Ramos (cell line): ENCODE measurements around the gene HOXB3.

ENCODE experiments used
- in situ Hi-C: fragments of 300-500 bp; cut with MboI; formaldehyde crosslinking; loops from one replicate; pipeline ENCODE4 v1.14.3; 2022; ENCODE audit warnings: low sequenced_read_pairs; ENCODE audit not compliant: unreplicated experiment

The HOXB3 gene

GRCh38 chr17:48532261-48532660 is 57.8 kb downstream of the HOXB3 start:
- in situ Hi-C loops = no loop called here

- in situ Hi-C loops = no loop called here
Measured at GRCh38 chr17:48530887-48531272, 59.2 kb downstream of the HOXB3 start, which contains the start of gene HOXB1. TSS of gene HOXB1 (minus strand) at chr17:48531011. CDS start at chr17:48530904, 107 bp downstream.

- in situ Hi-C loops = no loop called here
Measured at GRCh38 chr17:48530208-48530886, 59.7 kb downstream of the HOXB3 start.

- in situ Hi-C loops = no loop called here
Measured at GRCh38 chr17:48529683-48530009, 60.4 kb downstream of the HOXB3 start.

GRCh38 chr17:48528936-48529682 is 60.9 kb downstream of the HOXB3 start:
- in situ Hi-C loops = no loop called here

DNA sequence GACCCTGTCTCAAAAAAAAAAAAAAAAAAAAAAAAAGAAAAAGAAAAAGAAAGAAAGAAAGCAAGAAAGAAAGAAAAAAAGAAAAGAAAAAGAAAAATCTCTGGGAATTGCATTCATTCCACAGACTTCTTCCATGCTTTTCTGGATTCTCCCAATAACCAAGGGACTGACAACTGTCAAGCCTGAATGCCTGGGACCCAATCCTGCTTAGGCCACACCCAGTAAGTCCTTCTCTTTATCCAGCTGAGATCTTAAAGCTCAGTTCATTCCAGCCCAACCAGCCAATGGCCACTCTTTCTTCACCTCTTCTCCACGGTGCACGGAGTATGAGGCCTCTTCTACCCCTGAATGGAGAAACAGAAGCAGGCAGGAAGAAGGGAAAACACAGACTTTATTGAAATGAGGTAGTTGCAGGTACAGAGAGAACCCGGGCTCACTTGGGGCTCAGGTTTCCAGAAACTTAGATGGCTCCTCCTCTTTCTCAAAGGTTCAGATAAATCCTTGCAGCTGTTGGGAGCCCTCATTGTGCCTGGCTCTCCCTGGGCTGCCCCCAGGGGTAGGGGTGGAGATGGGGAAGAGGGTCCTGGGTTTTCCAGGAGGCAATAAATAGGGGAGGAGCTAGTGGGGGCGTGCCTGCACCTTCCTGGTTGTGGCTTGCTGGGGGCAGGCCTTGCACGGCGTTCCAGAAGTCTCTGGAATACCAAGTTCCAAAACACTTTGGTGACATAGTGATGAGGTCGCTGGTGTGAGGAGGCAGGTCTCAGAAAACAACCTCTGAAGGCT is 61.7 kb downstream of the HOXB3 start:
- in situ Hi-C loops = no loop called here

GRCh38 chr17:48527547-48527932 is 62.5 kb downstream of the HOXB3 start:
- in situ Hi-C loops = no loop called here

- in situ Hi-C loops = no loop called here
Measured at GRCh38 chr17:48526608-48527546, 63.2 kb downstream of the HOXB3 start.

GRCh38 chr17:48523010-48523409 is 67.0 kb downstream of the HOXB3 start:
- in situ Hi-C loops = no loop called here

DNA sequence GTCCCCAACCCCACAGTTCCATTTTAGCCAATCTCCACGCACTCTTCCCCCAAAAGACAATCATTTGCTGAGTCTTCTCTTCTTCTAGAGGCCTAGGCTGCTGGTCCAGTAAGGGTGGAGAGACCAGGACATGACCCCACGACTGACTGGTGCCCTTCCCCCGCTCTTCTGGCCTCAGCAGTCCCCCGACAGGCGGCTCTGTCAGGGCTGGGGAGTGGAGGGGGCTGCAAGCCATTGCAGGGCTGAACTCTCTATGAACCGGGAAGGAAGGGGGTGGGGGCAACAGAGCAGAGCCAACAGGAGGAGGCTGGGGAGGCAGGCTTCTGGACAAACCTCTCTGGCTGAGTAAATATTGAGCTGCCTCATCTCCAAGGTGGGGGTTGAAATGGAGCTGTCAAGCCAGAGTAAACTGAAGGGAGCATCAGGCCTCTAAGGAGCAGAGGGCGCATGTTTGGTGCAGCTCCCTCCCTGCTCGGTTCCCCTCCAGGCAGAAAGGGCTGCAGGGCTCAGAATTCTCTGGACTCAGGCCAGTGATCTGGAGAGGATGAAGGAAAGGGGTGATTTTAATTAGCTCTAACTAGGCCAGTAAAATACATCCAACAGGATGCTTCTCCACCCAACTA is 67.9 kb downstream of the HOXB3 start:
- in situ Hi-C loops = no loop called here

DNA sequence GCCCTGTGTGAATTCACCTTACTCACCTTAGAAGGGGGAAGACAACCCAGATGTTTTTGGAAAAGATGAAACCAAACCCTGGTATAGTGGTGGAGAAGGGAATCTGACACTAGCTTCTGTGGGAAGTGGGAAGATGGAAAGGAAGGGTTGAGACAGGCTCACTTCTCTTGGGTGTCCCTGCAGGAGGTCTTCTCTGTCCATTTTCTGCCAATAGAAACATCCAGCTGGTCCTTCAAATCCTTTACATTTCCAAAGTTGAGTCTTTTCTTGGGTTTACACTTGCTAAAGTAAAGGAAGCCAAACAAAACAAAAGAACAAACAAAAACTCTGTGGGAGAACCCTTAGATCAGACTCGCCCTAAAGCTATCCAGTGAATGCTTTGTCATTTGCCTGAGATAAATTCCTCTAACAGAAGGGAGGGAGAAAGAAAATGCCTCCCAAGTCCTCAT is 69.4 kb downstream of the HOXB3 start:
- in situ Hi-C loops = no loop called here

GRCh38 chr17:48519427-48519826 is 70.6 kb downstream of the HOXB3 start:
- in situ Hi-C loops = no loop called here

GRCh38 chr17:48517478-48517877 is 72.6 kb downstream of the HOXB3 start:
- in situ Hi-C loops = no loop called here

- in situ Hi-C loops = no loop called here
Measured at GRCh38 chr17:48515925-48516900, 73.8 kb downstream of the HOXB3 start.

DNA sequence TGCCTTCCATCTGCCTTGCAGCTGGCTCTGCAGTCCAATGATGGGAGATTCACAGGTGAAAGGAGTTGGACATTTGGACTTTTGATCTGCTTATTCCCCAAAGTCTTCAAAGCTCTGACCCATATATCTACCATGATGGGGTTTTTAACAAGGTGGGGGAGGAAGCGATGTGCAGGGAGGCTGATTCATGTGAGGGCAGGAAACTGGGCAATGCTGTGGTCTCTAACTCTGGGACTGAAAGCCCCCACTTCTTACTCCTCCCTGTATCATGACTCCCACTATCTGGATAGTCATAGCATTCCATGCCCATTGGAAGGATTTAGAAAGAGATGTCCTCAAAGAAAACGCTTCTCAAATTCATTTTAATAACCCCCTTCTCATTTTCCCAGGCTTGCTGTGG is 75.6 kb downstream of the HOXB3 start:
- in situ Hi-C loops = no loop called here

DNA sequence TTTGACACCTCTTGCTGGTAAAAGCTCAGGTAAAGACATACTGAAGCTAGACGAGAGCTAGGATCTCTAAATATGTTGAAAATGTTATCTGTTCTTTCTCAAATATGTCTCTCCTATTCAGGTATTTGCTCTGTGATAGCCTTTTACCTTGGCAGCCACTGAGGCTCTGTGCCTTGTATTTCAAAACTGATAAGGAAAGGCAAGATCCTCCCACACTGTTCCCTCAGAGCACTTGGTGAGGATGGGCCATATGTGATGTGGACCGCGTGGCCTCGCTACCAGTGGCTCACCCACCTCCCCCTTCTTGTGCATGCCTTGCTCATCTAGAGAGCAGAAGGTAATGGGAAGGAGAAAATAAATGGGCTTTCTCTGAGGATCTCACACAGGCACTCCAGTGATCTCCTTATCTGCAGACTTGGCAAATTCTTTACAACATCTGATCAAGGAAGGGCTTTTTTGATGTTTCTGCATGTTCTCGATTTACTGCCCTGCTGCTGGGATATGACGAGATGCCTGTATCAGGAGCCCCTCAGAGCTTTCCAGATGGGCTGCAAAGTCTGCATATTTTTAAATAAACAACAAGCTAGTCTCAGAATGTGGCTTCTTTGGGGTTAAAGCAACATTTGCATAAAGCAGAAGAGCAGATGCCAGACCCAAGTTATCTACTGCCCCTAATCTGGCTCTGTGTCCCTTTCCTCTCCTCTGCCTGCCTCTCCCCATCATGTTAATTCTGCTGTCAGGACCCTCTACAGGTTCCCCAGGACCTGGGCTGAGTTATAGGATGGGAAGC is 76.2 kb downstream of the HOXB3 start:
- in situ Hi-C loops = no loop called here

DNA sequence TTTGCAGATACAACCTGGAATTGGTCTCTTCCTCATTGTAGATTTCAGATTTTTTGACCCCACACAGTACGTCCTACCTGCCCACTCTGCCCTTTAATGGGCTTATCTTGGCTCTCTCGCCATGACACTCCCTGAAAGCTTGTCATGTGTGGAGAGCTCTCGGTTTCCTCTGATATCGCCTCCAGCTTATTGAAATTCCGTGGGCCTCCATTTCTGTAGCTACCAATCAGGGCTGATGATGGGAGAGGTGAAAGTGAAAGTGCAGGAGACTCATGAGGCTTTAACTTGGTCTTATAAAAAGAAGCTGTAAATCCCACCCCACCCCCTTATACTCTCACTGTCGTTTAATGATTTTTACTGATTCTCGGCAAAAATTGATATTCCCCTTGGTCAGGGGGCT is 76.9 kb downstream of the HOXB3 start:
- in situ Hi-C loops = no loop called here
